Liver (tissue), 9 donors: ENCODE measurements around the gene GNB1. TPM values are rescaled to one million over a fixed set of nuclear protein-coding genes. Genes with fewer than 3 reads are reported as not detected.
A peak's percentile ranks its signal among the peaks of the same experiment; 100 is the strongest.

Source experiments
- DNase-seq: peaks from one replicate; pipeline ENCODE4 v3.0.0-alpha.2; 2017; ENCODE audit warnings: low spot score
- H3K27ac ChIP-seq, 2 donors: one replicate each; pipeline ENCODE4 v1.7.0; 2013; ENCODE audit warnings: inconsistent platforms in 2 of 2, low read length in 2 of 2, control low read depth in 1 of 2, low read depth in 1 of 2, mild to moderate bottlenecking in 1 of 2
- H3K27me3 ChIP-seq, 4 donors: one replicate each; pipeline versions ENCODE4 v1.6.1 to v1.7.0; 2013; ENCODE audit warnings: low read length in 3 of 4, inconsistent platforms in 1 of 4, mild to moderate bottlenecking in 1 of 4, moderate library complexity in 1 of 4; ENCODE audit not compliant: control insufficient read depth in 4 of 4, insufficient read depth in 4 of 4
- H3K36me3 ChIP-seq, 4 donors: one replicate each; pipeline versions ENCODE4 v1.6.1 to v1.7.0; 2013; ENCODE audit warnings: low read length in 3 of 4, mild to moderate bottlenecking in 3 of 4, low read depth in 1 of 4, moderate library complexity in 1 of 4; ENCODE audit not compliant: control insufficient read depth in 4 of 4, insufficient read depth in 3 of 4
- H3K4me1 ChIP-seq, 4 donors: one replicate each; pipeline versions ENCODE4 v1.6.1 to v1.7.0; 2013; ENCODE audit warnings: low read length in 3 of 4, mild to moderate bottlenecking in 3 of 4, moderate library complexity in 1 of 4; ENCODE audit not compliant: control insufficient read depth in 4 of 4, insufficient read depth in 4 of 4
- H3K4me3 ChIP-seq, 3 donors: one replicate each; pipeline versions ENCODE4 v1.6.1 to v1.7.0; 2013; ENCODE audit warnings: low read length in 3 of 3, control low read depth in 1 of 3, low read depth in 1 of 3, mild to moderate bottlenecking in 1 of 3
- H3K9ac ChIP-seq, 2 donors: one replicate each; pipeline ENCODE4 v1.7.0; 2013; ENCODE audit warnings: low read length in 2 of 2, mild to moderate bottlenecking in 2 of 2, moderate library complexity in 2 of 2, control low read depth in 1 of 2, low read depth in 1 of 2
- H3K9me3 ChIP-seq, 4 donors: one replicate each; pipeline versions ENCODE4 v1.6.1 to v1.7.0; 2013; ENCODE audit warnings: low read length in 3 of 4; ENCODE audit not compliant: control insufficient read depth in 4 of 4
- ATF3 ChIP-seq: IDR thresholded peaks from 2 replicates; pipeline ENCODE4 v1.6.1; 2016; ENCODE audit warnings: antibody characterized with exemption
- CTCF ChIP-seq: fragments of 150-350 bp; IDR thresholded peaks from 2 replicates; pipeline ENCODE4 v1.5.1; 2017; ENCODE audit warnings: improper control_type of control experiment, low read depth, low read length; ENCODE audit not compliant: missing input control
- EGR1 ChIP-seq, 2 donors: IDR thresholded peaks; 2 replicates each; pipeline ENCODE4 v1.6.1; 2016 to 2018; ENCODE audit warnings: antibody characterized with exemption in 2 of 2, low read depth in 2 of 2
- FOXA1 ChIP-seq: IDR thresholded peaks from 2 replicates; pipeline ENCODE4 v1.6.1; 2016; ENCODE audit warnings: antibody characterized with exemption
- FOXA2 ChIP-seq: IDR thresholded peaks from 2 replicates; pipeline ENCODE4 v1.6.1; 2016; ENCODE audit warnings: antibody characterized with exemption
- GABPA ChIP-seq, 2 donors: IDR thresholded peaks in 1 of 2; conservative IDR thresholded peaks in 1 of 2; 2 replicates each; pipeline ENCODE4 v1.6.1; 2016; ENCODE audit warnings: antibody characterized with exemption in 2 of 2, mild to moderate bottlenecking in 1 of 2, moderate library complexity in 1 of 2
- HNF4A ChIP-seq, 2 donors: conservative IDR thresholded peaks; 2 replicates each; pipeline ENCODE4 v1.6.1; 2016; ENCODE audit warnings: antibody characterized with exemption in 2 of 2, mild to moderate bottlenecking in 2 of 2
- HNF4G ChIP-seq: IDR thresholded peaks from 2 replicates; pipeline ENCODE4 v1.6.1; 2016; ENCODE audit warnings: antibody characterized with exemption
- JUND ChIP-seq, 2 donors: IDR thresholded peaks; 2 replicates each; pipeline ENCODE4 v1.6.1; 2016; ENCODE audit warnings: antibody characterized with exemption in 2 of 2
- MAX ChIP-seq: IDR thresholded peaks from 2 replicates; pipeline ENCODE4 v1.6.1; 2016; ENCODE audit warnings: antibody characterized with exemption
- NR2F2 ChIP-seq: IDR thresholded peaks from 2 replicates; pipeline ENCODE4 v1.6.1; 2016; ENCODE audit warnings: antibody characterized with exemption
- RAD21 ChIP-seq, 2 donors: IDR thresholded peaks; 2 replicates each; pipeline ENCODE4 v1.6.1; 2016; ENCODE audit warnings: antibody characterized with exemption in 2 of 2, mild to moderate bottlenecking in 2 of 2
- REST ChIP-seq: IDR thresholded peaks from 2 replicates; pipeline ENCODE4 v1.6.1; 2016; ENCODE audit warnings: antibody characterized with exemption, mild to moderate bottlenecking
- RXRA ChIP-seq, 2 donors: IDR thresholded peaks; 2 replicates each; pipeline ENCODE4 v1.6.1; 2017 to 2018; ENCODE audit warnings: antibody characterized with exemption in 2 of 2, mild to moderate bottlenecking in 1 of 2
- SP1 ChIP-seq: IDR thresholded peaks from 2 replicates; pipeline ENCODE4 v1.6.1; 2018; ENCODE audit warnings: antibody characterized with exemption, mild to moderate bottlenecking
- TAF1 ChIP-seq: conservative IDR thresholded peaks from 2 replicates; pipeline ENCODE4 v1.6.1; 2016; ENCODE audit warnings: antibody characterized with exemption, mild to moderate bottlenecking
- YY1 ChIP-seq: IDR thresholded peaks from 2 replicates; pipeline ENCODE4 v1.6.1; 2016; ENCODE audit warnings: antibody characterized with exemption, mild to moderate bottlenecking
- ZBTB33 ChIP-seq: IDR thresholded peaks from 2 replicates; pipeline ENCODE4 v1.6.1; 2016; ENCODE audit warnings: antibody characterized with exemption
- WGBS: extraction: QIAGEN DNeasy Blood & Tissue Kit; methylation state at CpG from one replicate; pipeline ENCODE4 v1.1.7; 2013; 5-methylcytosine and 5-hydroxymethylcytosine counted together
- polyA plus RNA-seq, 2 donors: library from polyadenylated mRNA; stranded (reverse) in 1 of 2; unstranded in 1 of 2; fragments of 200-250 nt in 1 of 2; fragments of >200 nt in 1 of 2; fragmentation: Nextera tagmentation in 1 of 2; extraction: Ambion mirVana in 1 of 2; gene quantifications; one replicate each; pipeline versions ENCODE4 v1.2.1 to v1.2.3, GENCODE V29; 2013 to 2015
- total RNA-seq, 2 donors: library from RNA; depleted of rRNA; stranded (reverse); fragments of >200 nt; gene quantifications; one replicate each; pipeline ENCODE4 v1.2.3, GENCODE V29; 2014
- donor health status: healthy.
- donor health status: healthy.
- donor health status: healthy.
- donor health status: healthy.
- donor health status: healthy.

The GNB1 gene
- total and polyA plus RNA-seq, 4 donors = 22.3 to 68.5 (median 52.7) TPM

GRCh38 chr1:1757422-1758058 is 133.3 kb downstream of the GNB1 start:
- TF ChIP-seq HNF4A (conservative IDR thresholded peaks at IDR 0.05) = peak in 1 of 2 donors; percentile 58
- TF ChIP-seq HNF4G = peak; percentile 24
- no peak for TF ChIP-seq REST
- no peak for TF ChIP-seq FOXA2
- TF ChIP-seq TAF1 = no peak
- Histone ChIP-seq H3K9ac (peak overlapping the region; percentile 66 to 74), H3K36me3 (peaks cover 12 to 41% (median 21%) of the 10 kb centered on the region in 4 donors), H3K27ac (peak overlapping the region; percentile 88 to 89), H3K4me1 (peaks cover 13 to 48% (median 30%) of the 10 kb centered on the region in 4 donors), H3K4me3 (peak overlapping the region; percentile 8 to 61 (median 27)), H3K27me3 (no peaks in the 10 kb centered on the region), H3K9me3 (no peaks in the 10 kb centered on the region)
- DNase-seq = no peak
- WGBS = 43% methylated on average over 25 of the region's 25 CpGs

GRCh38 chr1:1756661-1757421 is 134.0 kb downstream of the GNB1 start:
- H3K9me3 ChIP-seq = no peaks in the 10 kb centered on the region
- H3K36me3 ChIP-seq = peaks cover 12 to 42% (median 18%) of the 10 kb centered on the region in 4 donors
- H3K27me3 ChIP-seq = no peaks in the 10 kb centered on the region
- WGBS = 91% methylated on average over 33 of the region's 33 CpGs
- peak overlapping the region in 2 of 3 donors; percentile 27 to 61 for H3K4me3 ChIP-seq
- no peak for DNase-seq
- H3K9ac ChIP-seq = no peak overlapping the region
- TF ChIP-seq ZBTB33 (no peak), TAF1 (no peak), ATF3 (no peak), NR2F2 (no peak), FOXA1 (no peak), FOXA2 (no peak), CTCF (no peak), REST (no peak), YY1 (no peak), SP1 (no peak), HNF4A (conservative IDR thresholded peaks at IDR 0.05) (no peak), RAD21 (IDR thresholded peaks at IDR 0.05) (no peak), HNF4G (no peak), JUND (IDR thresholded peaks at IDR 0.05) (no peak), RXRA (IDR thresholded peaks at IDR 0.05) (no peak), MAX (no peak), GABPA (IDR thresholded peaks at IDR 0.05 in 1 of 2, conservative IDR thresholded peaks at IDR 0.05 in 1 of 2) (no peak), EGR1 (IDR thresholded peaks at IDR 0.05; ENCODE audit: low read depth in 2 of 2) (no peak)
- H3K27ac ChIP-seq = peak overlapping the region; percentile 88 to 89
- H3K4me1 ChIP-seq = peaks cover 13 to 48% (median 29%) of the 10 kb centered on the region in 4 donors
